Cardiac muscle cell (in vitro differentiated cells and primary cell): ENCODE measurements around the gene FGF14. TPM values are rescaled to one million over a fixed set of nuclear protein-coding genes. Genes with fewer than 3 reads are reported as not detected.

Experiments used
- DNase-seq, 2 donors: peaks; one replicate each; pipeline versions ENCODE4 v3.0.0 to v3.0.0-alpha.2; 2010 to 2017; ENCODE audit warnings: low read depth in 1 of 2, low spot score in 1 of 2
- H3K27ac ChIP-seq: fragments of 200-600 bp; sonication (generic); 2 replicates; pipeline ENCODE4 v1.5.1; 2016
- H3K27me3 ChIP-seq: fragments of 200-600 bp; sonication (generic); 2 replicates; pipeline ENCODE4 v1.6.0; 2016; ENCODE audit warnings: control low read depth
- H3K36me3 ChIP-seq: fragments of 200-600 bp; sonication (generic); 2 replicates; pipeline ENCODE4 v1.5.1; 2016; ENCODE audit warnings: control low read depth
- H3K4me1 ChIP-seq: fragments of 200-600 bp; sonication (generic); 2 replicates; pipeline ENCODE4 v1.8.1; 2017; ENCODE audit warnings: low read depth, mild to moderate bottlenecking, mixed run types
- H3K4me3 ChIP-seq: fragments of 200-600 bp; sonication (generic); 2 replicates; pipeline ENCODE4 v1.5.1; 2016; ENCODE audit warnings: mild to moderate bottlenecking
- H3K9me3 ChIP-seq: fragments of 200-600 bp; sonication (generic); 2 replicates; pipeline ENCODE4 v1.5.1; 2017; ENCODE audit warnings: low read depth, mild to moderate bottlenecking, control low read depth
- polyA plus RNA-seq: library from polyadenylated mRNA; unstranded; fragments of >200 nt; fragmentation: Nextera tagmentation; extraction: Ambion mirVana; gene quantifications from 2 replicates; pipeline ENCODE4 v1.2.1, GENCODE V29; 2016
- total RNA-seq: library from RNA; depleted of rRNA; stranded (reverse); fragments of >200 nt; gene quantifications from 2 replicates; pipeline ENCODE4 v1.2.3, GENCODE V29; 2016
- TF ChIP-seq, protein P1 (sequence below): IDR thresholded peaks from 2 replicates; pipeline ENCODE4 v1.5.1; 2012; ENCODE audit warnings: low read depth, mild to moderate bottlenecking, low read length

FGF14 gene
- total and polyA plus RNA-seq, 2 experiments from 2014 or later, result not detected

- Histone ChIP-seq H3K27ac (no peak overlapping the region), H3K9me3 (no peaks in the 10 kb centered on the region), H3K27me3 (peaks cover 22% of the 10 kb centered on the region), H3K36me3 (no peaks in the 10 kb centered on the region), H3K4me3 (no peak overlapping the region), H3K4me1 (no peaks in the 10 kb centered on the region)
- TF ChIP-seq, protein P1, sequence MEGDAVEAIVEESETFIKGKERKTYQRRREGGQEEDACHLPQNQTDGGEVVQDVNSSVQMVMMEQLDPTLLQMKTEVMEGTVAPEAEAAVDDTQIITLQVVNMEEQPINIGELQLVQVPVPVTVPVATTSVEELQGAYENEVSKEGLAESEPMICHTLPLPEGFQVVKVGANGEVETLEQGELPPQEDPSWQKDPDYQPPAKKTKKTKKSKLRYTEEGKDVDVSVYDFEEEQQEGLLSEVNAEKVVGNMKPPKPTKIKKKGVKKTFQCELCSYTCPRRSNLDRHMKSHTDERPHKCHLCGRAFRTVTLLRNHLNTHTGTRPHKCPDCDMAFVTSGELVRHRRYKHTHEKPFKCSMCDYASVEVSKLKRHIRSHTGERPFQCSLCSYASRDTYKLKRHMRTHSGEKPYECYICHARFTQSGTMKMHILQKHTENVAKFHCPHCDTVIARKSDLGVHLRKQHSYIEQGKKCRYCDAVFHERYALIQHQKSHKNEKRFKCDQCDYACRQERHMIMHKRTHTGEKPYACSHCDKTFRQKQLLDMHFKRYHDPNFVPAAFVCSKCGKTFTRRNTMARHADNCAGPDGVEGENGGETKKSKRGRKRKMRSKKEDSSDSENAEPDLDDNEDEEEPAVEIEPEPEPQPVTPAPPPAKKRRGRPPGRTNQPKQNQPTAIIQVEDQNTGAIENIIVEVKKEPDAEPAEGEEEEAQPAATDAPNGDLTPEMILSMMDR, result no peak
- no peak for DNase-seq
These were observed 476.1 kb downstream of the FGF14 start for GRCh38 chr13:101925731-101926130.

DNA sequence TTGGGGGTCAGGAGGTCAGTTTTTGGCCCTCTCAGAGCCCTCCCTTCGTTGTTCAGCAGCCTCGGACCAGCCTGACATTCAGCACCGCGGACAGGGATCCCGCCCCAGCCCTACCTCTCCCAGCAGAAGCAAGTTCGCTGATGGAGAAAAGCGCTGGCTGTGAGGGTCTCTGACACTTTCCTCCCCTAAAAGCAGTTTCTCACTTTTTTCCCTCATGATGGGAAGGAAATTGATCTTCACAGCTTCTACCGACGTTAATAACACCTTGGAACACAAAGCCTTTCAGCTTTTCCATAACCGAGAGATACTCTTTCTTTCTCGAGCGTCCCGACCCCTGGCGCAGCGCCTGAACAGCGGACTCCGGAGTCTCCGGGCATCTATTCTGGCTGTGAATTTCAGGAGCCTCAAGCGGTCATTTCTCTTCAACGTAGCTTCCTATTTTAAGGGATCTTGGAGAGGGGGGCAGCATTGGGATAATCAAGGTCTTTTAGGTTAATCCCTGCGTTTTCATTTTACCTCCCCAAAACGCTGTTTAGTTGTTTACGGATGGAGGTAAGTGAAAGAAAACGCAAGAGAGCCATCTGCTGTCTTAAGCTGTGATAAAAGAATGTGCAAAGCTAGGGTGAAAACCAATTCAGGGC is 482.2 kb downstream of the FGF14 start:
- Histone ChIP-seq H3K9me3 (no peaks in the 10 kb centered on the region), H3K27ac (no peak overlapping the region), H3K36me3 (no peaks in the 10 kb centered on the region), H3K4me1 (no peaks in the 10 kb centered on the region), H3K4me3 (no peak overlapping the region), H3K27me3 (peaks cover 80% of the 10 kb centered on the region)
- TF ChIP-seq, protein P1, result no peak
- peak; percentile 11 to 76 for DNase-seq

- no peak overlapping the region for H3K27ac ChIP-seq
- TF ChIP-seq, protein P1, result no peak
- H3K27me3 ChIP-seq, result peaks cover 96% of the 10 kb centered on the region
- H3K36me3 ChIP-seq, result no peaks in the 10 kb centered on the region
- no peaks in the 10 kb centered on the region for H3K4me1 ChIP-seq
- H3K4me3 ChIP-seq, result no peak overlapping the region
- no peak for DNase-seq
- H3K9me3 ChIP-seq, result no peaks in the 10 kb centered on the region
These were observed 483.8 kb downstream of the FGF14 start for GRCh38 chr13:101917833-101918661.

DNA sequence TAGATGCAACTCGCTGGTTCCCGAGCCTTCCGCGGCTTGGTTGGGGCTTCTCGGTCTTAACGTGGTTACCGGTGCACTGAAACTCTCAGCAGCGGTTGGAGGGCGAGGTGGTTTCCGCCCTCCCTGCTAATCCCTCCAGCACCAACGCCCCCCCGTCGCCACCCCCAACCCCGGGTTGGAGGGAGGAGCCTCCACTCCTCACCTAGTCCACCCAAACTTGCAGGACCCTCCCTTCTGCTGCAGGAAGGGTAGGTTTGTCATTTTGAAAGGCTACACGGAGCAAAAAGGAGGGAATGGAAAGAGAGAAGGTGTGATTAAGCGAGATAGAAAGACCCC is 484.4 kb downstream of the FGF14 start:
- no peak overlapping the region for H3K4me3 ChIP-seq
- H3K27ac ChIP-seq, result no peak overlapping the region
- DNase-seq, result no peak
- H3K36me3 ChIP-seq, result no peaks in the 10 kb centered on the region
- no peaks in the 10 kb centered on the region for H3K4me1 ChIP-seq
- H3K9me3 ChIP-seq, result no peaks in the 10 kb centered on the region
- H3K27me3 ChIP-seq, result peaks cover 100% of the 10 kb centered on the region
- TF ChIP-seq, protein P1, result no peak

GRCh38 chr13:101916775-101917474 is 484.9 kb downstream of the FGF14 start:
- DNase-seq, result peak in 1 of 2 donors; percentile 16
- Histone ChIP-seq H3K9me3 (no peaks in the 10 kb centered on the region), H3K27ac (no peak overlapping the region), H3K27me3 (peaks cover 100% of the 10 kb centered on the region), H3K4me3 (peak overlapping the region; percentile 23), H3K4me1 (no peaks in the 10 kb centered on the region), H3K36me3 (no peaks in the 10 kb centered on the region)
- TF ChIP-seq, protein P1, result no peak
